ENCODE measurements around the gene YIPF1. TPM values are rescaled to one million over a fixed set of nuclear protein-coding genes. Genes with fewer than 3 reads are reported as not detected.

Gene YIPF1
- polyA plus RNA-seq, 1 of the 3 experiments (the other 2 are of a cell fraction) = 23.1 TPM

- WGBS (ENCODE audit: low lambda C conversion rate) = 92% methylated on average over 2 of the region's 2 CpGs
- Histone ChIP-seq H3K4me1 (ENCODE audit: control insufficient read depth in 1 of 2, insufficient read depth in 2 of 2, low read depth in 1 of 2, low read length in 1 of 2) (peaks cover 0 to 7% of the 10 kb centered on the region in 2 experiments; a peak in 2 of 4 replicates), H3K36me3 (replicated peaks in 1 of 2; ENCODE audit: control insufficient read depth in 1 of 2, insufficient read depth in 2 of 2, low read length in 1 of 2) (peaks cover 5% of the 10 kb centered on the region in 2 experiments), H3K4me3 (ENCODE audit: low read depth in 2 of 2, low read length in 1 of 2) (no peak overlapping the region), H3K27ac (ENCODE audit: low read depth in 2 of 2, low read length in 1 of 2) (no peak overlapping the region), H3K4me2 (no peak overlapping the region), H3K27me3 (ENCODE audit: insufficient read depth) (no peaks in the 10 kb centered on the region), H2AFZ (ENCODE audit: low read depth) (no peak overlapping the region), H3K9me2 (no peaks in the 10 kb centered on the region), H4K20me1 (ENCODE audit: insufficient read depth) (no peaks in the 10 kb centered on the region), H3K9ac (no peak overlapping the region), H3F3A (replicated peaks; ENCODE audit: insufficient read depth) (no peaks in the 10 kb centered on the region), H3K9me3 (no peaks in the 10 kb centered on the region), H3K79me2 (ENCODE audit: insufficient read depth) (no peaks in the 10 kb centered on the region)
- POLR2A ChIA-PET = no interaction called here
- CTCF ChIA-PET = interaction anchor here (7.4 kb wide), 1 partner anchor 13 kb away, joined by 38 read pairs; no protein-coding TSS in a partner anchor
- TF ChIP-seq GATA2 (CRISPR knock-in tag; IDR thresholded peaks at IDR 0.05) = no peak
- TF ChIP-seq NRF1 (IDR thresholded peaks at IDR 0.05; ENCODE audit: low read depth, low read length) = no peak
- no peak for TF ChIP-seq USF1 (IDR thresholded peaks at IDR 0.05; ENCODE audit: borderline replicate concordance, low read depth)
- no peak for TF ChIP-seq JUND (IDR thresholded peaks at IDR 0.05)
- no peak for TF ChIP-seq MAX (IDR thresholded peaks at IDR 0.05; ENCODE audit: low read depth)
- no peak for TF ChIP-seq TAF1 (IDR thresholded peaks at IDR 0.05; ENCODE audit: borderline replicate concordance, low read depth, low read length)
- TF ChIP-seq FOSL2 (IDR thresholded peaks at IDR 0.05; ENCODE audit: borderline replicate concordance, low read depth) = no peak
- no peak for TF ChIP-seq TEAD4 (IDR thresholded peaks at IDR 0.05; ENCODE audit: borderline replicate concordance, insufficient read depth)
- no peak for TF ChIP-seq POLR2AphosphoS5 (IDR thresholded peaks at IDR 0.05; ENCODE audit: low read depth, low read length)
- TF ChIP-seq EP300 (IDR thresholded peaks at IDR 0.05; ENCODE audit: borderline replicate concordance in 1 of 2, low read depth in 1 of 2, low read length in 1 of 2) = no peak
- TF ChIP-seq SMC3 (IDR thresholded peaks at IDR 0.05; ENCODE audit: low read depth, low read length) = no peak
- no peak for TF ChIP-seq IRF3 (IDR thresholded peaks at IDR 0.05; ENCODE audit: low read depth, low read length)
- no peak for TF ChIP-seq MEF2A (IDR thresholded peaks at IDR 0.05; ENCODE audit: borderline replicate concordance, low read depth)
- no peak for TF ChIP-seq PBX3 (IDR thresholded peaks at IDR 0.05)
- TF ChIP-seq RCOR1 (IDR thresholded peaks at IDR 0.05; ENCODE audit: low read length) = no peak
- TF ChIP-seq FOXM1 (IDR thresholded peaks at IDR 0.05; ENCODE audit: low read depth) = no peak
- no peak for TF ChIP-seq USF2 (IDR thresholded peaks at IDR 0.05; ENCODE audit: borderline replicate concordance, low read depth, low read length)
- no peak for DNase-seq
These were observed 2.1 kb upstream of the YIPF1 start for GRCh38 chr1:53891678-53892077.
